ENCODE data around the gene USP6NL. TPM values are rescaled to one million over a fixed set of nuclear protein-coding genes. Genes with fewer than 3 reads are reported as not detected.
"Not testable (repeated sequence)": the region's sequence is repeated elsewhere in the genome, so short reads cannot be mapped to it uniquely, and the experiment has no call there.

The USP6NL gene
- total RNA-seq, 1 donor from 2014 or later, result 33.3 TPM

- ATAC-seq, result no peak
These were observed 167.3 kb downstream of the USP6NL start for GRCh38 chr10:11444155-11444530.

DNA sequence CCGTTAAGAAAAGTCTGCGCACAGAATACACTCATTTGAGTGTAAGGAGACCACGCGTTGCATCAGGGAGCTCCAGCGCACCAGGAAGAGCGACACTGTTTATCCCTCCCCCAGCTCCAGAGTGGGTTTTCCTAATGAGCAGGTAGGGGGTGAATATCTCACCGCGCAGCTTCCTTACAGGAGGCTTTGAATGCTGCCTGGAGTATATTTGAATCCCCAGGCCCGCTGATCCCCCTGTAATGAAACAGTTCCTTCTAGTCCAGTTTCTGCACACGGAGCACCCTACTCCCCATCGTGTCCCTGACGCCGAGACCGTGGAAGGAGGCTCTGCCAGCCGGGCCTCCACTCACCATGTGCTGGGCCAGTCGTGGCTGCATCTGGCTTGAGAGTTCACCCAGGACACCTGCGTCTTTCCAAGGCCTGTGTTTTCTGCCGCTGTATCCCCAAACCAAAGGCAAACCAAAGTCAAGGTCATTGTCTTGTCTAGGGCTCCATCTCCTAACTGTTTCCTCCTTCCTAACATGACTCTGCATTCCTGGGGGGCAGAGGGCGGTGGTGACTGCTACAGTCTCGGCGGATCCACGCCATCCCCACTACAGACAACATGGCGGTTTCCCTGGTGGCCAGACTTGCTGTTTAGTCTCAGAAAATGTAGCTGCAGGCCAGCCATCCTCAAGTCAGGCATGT is 167.8 kb downstream of the USP6NL start:
- ATAC-seq, result no peak

- ATAC-seq, result no peak
These were observed 169.3 kb downstream of the USP6NL start for GRCh38 chr10:11442001-11442773.

- ATAC-seq, result no peak
These were observed 170.3 kb downstream of the USP6NL start for GRCh38 chr10:11441151-11441535.

- ATAC-seq, result no peak
These were observed 170.9 kb downstream of the USP6NL start for GRCh38 chr10:11440250-11441150.

DNA sequence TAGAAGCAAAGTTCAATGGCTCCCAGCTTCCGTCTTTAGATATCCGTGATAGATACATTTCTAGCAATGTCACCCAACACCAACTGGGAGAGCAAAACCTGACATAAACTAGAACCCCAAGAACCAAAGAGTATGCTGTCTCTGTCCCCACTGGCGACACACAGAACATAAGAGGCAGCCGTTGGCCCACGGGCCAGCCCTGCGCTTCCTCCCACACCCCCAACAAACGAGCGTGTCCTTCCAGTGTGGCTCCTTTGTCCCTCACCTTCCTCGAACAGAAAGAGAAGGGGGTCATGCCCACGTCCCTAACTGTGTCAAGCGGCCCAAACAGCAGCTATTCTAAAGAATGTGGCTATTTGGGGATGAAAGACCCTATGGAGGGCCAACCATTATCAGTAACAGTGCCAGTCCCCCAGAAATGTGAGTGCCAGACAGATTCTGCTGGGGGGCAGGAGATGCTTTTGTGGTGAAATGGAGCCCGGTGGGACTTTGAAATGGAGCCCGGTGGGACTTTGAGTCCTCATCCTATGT is 171.9 kb downstream of the USP6NL start:
- ATAC-seq, result no peak

DNA sequence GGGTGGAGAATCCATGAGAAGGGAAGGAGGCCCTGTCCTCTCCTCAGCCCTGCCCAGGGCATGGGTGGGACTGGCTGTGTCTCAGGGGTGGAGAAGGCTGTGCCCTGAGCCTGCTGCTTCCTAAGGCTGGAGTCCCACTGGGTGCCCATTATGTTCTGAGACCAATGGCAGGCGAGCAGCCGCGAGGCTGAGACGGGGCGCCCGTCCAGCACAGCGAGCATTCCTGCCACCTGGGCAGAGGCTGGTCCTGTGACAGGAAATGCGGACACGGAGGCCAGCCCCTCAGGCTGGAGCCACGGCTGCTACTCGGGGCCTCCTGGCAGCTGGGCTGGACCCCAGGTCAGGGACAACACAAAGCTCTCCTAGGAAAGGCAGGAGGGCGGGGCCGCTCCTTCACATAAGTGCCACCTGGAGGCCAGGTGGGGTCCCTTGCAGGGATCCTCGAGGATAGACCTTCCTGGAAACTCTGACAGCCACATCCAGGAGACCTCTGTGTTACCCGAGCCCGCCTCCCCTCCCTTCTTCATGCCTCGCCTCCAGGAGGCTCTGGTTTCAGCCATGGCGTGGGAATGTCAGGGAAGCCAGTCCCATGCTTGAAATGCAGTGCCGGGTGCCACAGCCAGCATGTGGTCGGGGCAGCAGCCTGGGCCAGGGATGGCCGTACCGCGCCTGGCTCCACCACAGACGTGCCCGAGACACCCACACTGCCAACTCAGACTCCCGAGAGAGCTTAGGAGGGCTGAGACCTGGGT is 173.9 kb downstream of the USP6NL start:
- ATAC-seq, result peak; percentile 20

DNA sequence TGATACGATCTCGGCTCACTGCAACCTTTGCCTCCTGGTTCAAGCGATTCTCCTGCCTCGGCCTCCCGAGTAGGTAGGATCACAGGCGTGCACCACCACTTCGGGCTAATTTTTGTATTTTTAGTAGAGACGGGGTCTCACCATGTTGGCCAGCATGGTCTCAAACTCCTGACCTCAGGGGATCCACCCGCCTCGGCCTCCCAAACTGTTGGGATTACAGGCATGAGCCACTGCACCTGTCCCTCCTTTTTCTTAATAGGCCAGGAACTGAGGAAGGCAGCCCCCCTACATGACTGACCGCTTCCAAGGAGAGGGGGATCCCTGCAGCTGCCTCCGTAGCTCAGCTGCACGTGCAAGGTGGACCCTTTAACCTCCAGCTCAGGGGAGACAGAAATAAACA is 175.0 kb downstream of the USP6NL start:
- ATAC-seq, result not testable (repeated sequence)

GRCh38 chr10:11435581-11435981 is 175.9 kb downstream of the USP6NL start:
- ATAC-seq, result no peak

GRCh38 chr10:11434324-11434723 is 177.1 kb downstream of the USP6NL start:
- ATAC-seq, result no peak

GRCh38 chr10:11433657-11434056 is 177.8 kb downstream of the USP6NL start:
- ATAC-seq, result no peak

DNA sequence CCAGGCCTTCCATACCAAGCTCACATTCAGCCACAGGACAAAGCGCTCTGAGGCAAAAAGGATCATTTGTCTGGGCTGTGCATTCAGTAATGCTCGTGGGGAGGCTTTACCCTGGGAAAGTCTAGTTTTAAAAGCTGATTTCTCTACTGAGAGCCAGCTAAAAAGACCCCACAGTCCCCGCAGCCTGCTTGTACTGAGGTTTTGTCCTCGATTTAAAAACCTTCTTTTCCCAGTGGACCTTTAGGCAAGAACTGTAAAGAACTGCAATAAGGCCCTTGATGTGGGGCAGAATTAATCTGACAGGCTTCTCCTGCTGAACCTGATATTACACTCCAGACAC is 180.3 kb downstream of the USP6NL start:
- ATAC-seq, result no peak

- ATAC-seq, result no peak
These were observed 180.8 kb downstream of the USP6NL start for GRCh38 chr10:11430421-11431215.

- no peak for ATAC-seq
These were observed 181.9 kb downstream of the USP6NL start for GRCh38 chr10:11429439-11430052.

DNA sequence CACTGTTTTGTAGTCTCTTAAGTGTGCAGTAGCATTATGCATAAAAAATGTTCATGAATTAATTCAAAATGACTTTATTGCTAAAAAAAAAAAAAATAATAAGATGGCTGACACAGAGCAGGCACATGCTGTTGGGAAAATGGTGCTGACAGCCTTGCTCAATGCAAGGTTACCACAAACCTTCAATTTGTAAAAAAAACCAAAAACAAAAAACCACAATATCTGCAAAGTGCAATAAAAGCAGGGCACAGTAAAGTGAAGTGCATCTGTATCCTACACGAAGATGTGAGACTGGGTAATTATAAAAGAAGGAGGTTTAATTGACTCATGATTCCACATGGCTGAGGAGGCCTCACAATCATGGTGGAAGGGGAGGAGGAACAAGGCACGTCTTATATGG is 185.8 kb downstream of the USP6NL start:
- ATAC-seq, result no peak

DNA sequence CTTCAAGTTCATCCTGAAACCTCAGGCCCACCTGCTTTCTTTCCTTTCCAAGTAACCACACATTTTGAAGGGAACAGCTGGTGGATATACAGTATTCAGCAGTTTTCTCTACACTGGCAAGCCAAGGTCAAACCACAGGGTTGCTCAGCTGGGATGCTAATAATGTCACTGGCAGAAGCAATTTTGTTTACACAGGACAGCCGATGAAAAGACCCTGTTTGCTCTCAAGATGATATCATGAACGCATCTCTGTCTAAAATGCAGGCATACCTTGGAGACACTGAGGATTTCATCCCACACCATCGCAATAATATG is 186.2 kb downstream of the USP6NL start:
- ATAC-seq, result no peak

DNA sequence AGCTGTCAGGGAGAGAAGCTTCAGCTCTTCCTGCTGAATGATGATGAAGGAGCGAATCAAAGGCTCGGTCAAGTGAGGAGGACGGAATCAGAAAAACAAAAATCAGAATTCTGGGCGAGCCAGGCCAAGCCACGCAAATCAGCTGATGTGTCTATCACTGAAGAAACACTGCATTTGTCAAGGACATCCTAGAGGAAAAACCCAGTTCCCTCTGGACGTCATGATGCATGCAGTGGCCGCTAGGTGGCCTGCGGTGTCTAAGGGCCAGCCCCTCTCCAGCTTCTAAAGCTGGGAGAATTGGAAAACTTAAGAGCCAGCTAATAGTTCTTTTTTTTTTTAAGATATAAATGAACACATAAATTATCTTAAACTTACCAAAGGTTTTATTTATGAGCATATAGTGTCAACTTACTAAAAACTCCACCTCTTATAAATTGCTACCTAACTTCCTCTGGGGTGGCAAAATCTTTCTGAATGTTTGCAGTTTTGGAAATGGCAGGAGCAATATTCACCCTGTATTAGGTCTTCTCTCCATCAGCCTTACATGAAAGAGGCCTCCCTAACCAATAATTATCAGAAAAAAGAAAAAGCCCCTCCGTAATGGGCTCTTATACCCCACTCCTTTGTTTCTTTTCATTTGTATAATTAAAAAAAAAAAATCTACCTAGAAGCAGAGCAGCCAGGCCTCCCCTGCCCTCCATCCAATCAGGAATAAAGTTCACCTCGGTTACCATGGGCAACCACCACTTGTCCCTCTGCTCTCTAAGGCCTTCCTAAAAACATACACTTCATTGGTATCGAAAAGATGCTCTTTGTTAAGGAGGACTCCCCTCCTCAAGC is 186.8 kb downstream of the USP6NL start:
- ATAC-seq, result peak; percentile 59

- no peak for ATAC-seq
These were observed 194.5 kb downstream of the USP6NL start for GRCh38 chr10:11416974-11417373.

DNA sequence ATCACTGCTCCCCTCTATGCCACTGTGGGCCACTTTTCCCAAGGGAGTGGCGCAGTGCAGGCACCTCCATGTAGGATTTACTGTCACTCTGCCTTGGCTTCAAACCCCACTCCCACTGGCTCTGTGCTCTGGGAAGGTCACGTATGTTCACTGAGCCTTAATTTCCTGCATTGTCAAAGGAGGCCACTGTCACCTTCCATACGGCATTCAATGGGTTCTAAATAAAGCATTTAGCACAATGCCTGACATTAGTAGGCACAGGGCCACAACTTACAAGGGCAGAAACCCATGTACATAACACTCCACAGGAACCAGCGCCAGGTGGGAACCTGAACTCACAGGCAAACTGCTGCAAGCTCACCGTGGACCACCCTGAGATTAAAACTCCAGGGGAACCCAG is 196.4 kb downstream of the USP6NL start:
- ATAC-seq, result no peak
